ENCODE results near the gene TIPARP.

DNA sequence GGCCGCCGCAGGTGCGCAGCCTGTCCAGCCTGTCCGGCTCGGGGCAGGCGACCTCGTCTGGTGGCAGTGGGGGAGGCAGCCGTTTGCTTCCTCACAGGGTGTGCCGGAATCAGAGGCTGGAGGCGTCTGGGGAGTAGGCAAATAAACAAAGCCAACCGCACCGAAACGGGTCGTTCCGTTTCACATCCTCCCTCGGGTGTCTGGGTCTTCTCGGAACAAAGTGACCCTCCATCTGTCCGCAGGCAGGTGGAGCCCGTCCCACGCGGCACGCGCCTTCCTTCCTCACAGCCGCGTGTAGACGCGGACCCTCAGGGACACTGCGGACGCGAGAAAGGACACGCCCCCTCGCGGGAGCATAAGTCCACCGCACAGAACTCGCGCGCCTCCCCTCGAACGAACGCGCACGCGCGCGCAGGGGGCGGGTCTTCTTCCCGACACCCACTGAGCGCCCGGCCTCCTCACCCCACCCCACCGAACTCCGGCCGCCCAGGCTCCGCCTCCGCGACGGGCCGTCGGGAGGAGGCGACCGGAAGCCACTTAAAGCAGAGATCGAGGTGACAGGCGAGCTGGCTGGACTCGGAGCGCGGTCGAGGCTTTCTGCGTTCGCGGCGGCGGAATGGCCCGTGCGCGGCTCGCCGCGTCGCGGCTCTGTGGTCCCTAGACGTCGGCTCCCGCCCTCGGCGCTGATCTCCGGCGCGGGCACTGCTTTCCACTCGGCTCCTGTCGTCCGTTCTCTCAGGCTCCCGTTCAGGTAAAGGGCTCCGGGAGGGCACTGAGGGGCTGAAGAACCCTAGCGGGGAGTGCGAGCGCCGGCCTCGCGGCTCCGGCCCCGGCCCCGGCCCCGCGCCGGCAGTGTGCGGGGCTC is at the start of gene TIPARP:
- TF ChIP-seq, protein P1, sequence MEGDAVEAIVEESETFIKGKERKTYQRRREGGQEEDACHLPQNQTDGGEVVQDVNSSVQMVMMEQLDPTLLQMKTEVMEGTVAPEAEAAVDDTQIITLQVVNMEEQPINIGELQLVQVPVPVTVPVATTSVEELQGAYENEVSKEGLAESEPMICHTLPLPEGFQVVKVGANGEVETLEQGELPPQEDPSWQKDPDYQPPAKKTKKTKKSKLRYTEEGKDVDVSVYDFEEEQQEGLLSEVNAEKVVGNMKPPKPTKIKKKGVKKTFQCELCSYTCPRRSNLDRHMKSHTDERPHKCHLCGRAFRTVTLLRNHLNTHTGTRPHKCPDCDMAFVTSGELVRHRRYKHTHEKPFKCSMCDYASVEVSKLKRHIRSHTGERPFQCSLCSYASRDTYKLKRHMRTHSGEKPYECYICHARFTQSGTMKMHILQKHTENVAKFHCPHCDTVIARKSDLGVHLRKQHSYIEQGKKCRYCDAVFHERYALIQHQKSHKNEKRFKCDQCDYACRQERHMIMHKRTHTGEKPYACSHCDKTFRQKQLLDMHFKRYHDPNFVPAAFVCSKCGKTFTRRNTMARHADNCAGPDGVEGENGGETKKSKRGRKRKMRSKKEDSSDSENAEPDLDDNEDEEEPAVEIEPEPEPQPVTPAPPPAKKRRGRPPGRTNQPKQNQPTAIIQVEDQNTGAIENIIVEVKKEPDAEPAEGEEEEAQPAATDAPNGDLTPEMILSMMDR (IDR thresholded peaks at IDR 0.05), result peak; percentile 11 to 78 (median 68)
- TF ChIP-seq EP300 (IDR thresholded peaks at IDR 0.05) (no peak), POLR2A (IDR thresholded peaks at IDR 0.05) (peak; percentile 98 to 99), POLR2AphosphoS5 (IDR thresholded peaks at IDR 0.05) (peak; percentile 99)

Data from gastroesophageal sphincter (tissue), 3 donors.